Activated CD8-positive, alpha-beta memory T cell treated with anti-CD3 and anti-CD28 coated beads, Interleukin-2, amount 50 U/mL, for 1 hour (primary cell): ENCODE measurements around the gene BPIFB3.

ENCODE experiments used
- DNase-seq: peaks from one replicate; pipeline ENCODE4 v3.0.0-alpha.2; 2020; ENCODE audit errors: extremely low read depth

The BPIFB3 gene

GRCh38 chr20:33015700-33016580 is 37.8 kb upstream of the BPIFB3 start:
- DNase-seq, result no peak

GRCh38 chr20:33016581-33017109 is 37.1 kb upstream of the BPIFB3 start:
- no peak for DNase-seq

- DNase-seq, result no peak
Observed at GRCh38 chr20:33017542-33017941, 36.2 kb upstream of the BPIFB3 start.

- DNase-seq, result no peak
Observed at GRCh38 chr20:33018169-33018931, 35.4 kb upstream of the BPIFB3 start.

GRCh38 chr20:33019465-33020277 is 34.0 kb upstream of the BPIFB3 start:
- no peak for DNase-seq

- DNase-seq, result no peak
Observed at GRCh38 chr20:33020278-33021161, 33.2 kb upstream of the BPIFB3 start.

- DNase-seq, result no peak
Observed at GRCh38 chr20:33021879-33022278, 31.8 kb upstream of the BPIFB3 start.

GRCh38 chr20:33022289-33022688 is 31.4 kb upstream of the BPIFB3 start:
- no peak for DNase-seq

GRCh38 chr20:33022694-33023438 is 30.8 kb upstream of the BPIFB3 start:
- DNase-seq, result no peak

GRCh38 chr20:33023439-33024242 is 30.1 kb upstream of the BPIFB3 start:
- DNase-seq, result no peak

GRCh38 chr20:33024243-33024560 is 29.5 kb upstream of the BPIFB3 start:
- no peak for DNase-seq

- no peak for DNase-seq
Observed at GRCh38 chr20:33024609-33025317, 28.9 kb upstream of the BPIFB3 start.

GRCh38 chr20:33025318-33025876 is 28.3 kb upstream of the BPIFB3 start:
- DNase-seq, result no peak

- DNase-seq, result no peak
Observed at GRCh38 chr20:33026072-33026778, 27.5 kb upstream of the BPIFB3 start.

- no peak for DNase-seq
Observed at GRCh38 chr20:33026779-33027759, 26.6 kb upstream of the BPIFB3 start.
